HepG2 (cell line): ENCODE measurements around the gene PTPRM. TPM values are rescaled to one million over a fixed set of nuclear protein-coding genes. Genes with fewer than 3 reads are reported as not detected.
A peak's percentile ranks its signal among the peaks of the same experiment; 100 is the strongest.

Experiments used
- ATAC-seq: fragments of 200-7000 bp; cut with Tn5 transposase; 3 replicates; pipeline ENCODE4 v1.9.1; 2020; ENCODE audit warnings: mild to moderate bottlenecking, moderate library complexity
- BruUV-seq: library from RNA; stranded (reverse); fragments of 400-500 nt; replicated peaks from 2 replicates; lab custom pipeline; 2021; lab: Mats Ljungman, UMichigan
- CTCF ChIA-PET: fragments of 300-600 bp; formaldehyde crosslinking; extraction: SDS; loops from one replicate; lab custom pipeline; 2021; ENCODE audit warnings: low total read pairs, inconsistent platforms, low intra/inter-chr PET ratio; lab: Yijun Ruan, JAX
- POLR2A ChIA-PET: fragments of 350-600 bp; sonication (Branson Sonifier 250); formaldehyde crosslinking; loops from one replicate; lab custom pipeline; 2020; ENCODE audit warnings: antibody characterized with exemption, inconsistent platforms; lab: Yijun Ruan, JAX
- DNase-seq: peaks from one replicate; pipeline ENCODE4 v3.0.0-alpha.2; 2015; ENCODE audit warnings: low spot score
- FAIRE-seq: peaks from 3 replicates; lab custom pipeline; 2011; peaks lifted over from hg19 to GRCh38; lab: Jason Lieb, UNC
- H2AFZ ChIP-seq: one replicate; pipeline ENCODE4 v1.6.1; 2011; ENCODE audit warnings: low read length, inconsistent platforms
- H3K27ac ChIP-seq: fragments of 300-600 bp; 3 replicates; pipeline ENCODE4 v1.8.0; 2011; ENCODE audit warnings: mixed run types, mild to moderate bottlenecking, mixed read lengths, low read length, inconsistent platforms; ENCODE audit not compliant: insufficient read depth; ENCODE audit errors: extremely low read length
- H3K27me3 ChIP-seq, 2 experiments: fragments of 200-600 bp in 1 of 2; 2 replicates in 1 of 2; 3 replicates in 1 of 2; pipeline versions ENCODE4 v1.6.0 to v1.8.0; 2011; ENCODE audit warnings: low read length in 2 of 2, mild to moderate bottlenecking in 2 of 2, moderate library complexity in 2 of 2, inconsistent platforms in 1 of 2; ENCODE audit not compliant: insufficient read depth in 2 of 2, control insufficient read depth in 1 of 2
- H3K36me3 ChIP-seq, 2 experiments: fragments of 200-600 bp in 1 of 2; replicated peaks in 1 of 2; 2 replicates in 1 of 2; 3 replicates in 1 of 2; pipeline versions ENCODE4 v1.5.1 to v1.8.0; 2011; ENCODE audit warnings: low read length in 2 of 2, inconsistent platforms in 1 of 2; ENCODE audit not compliant: insufficient read depth in 2 of 2, control insufficient read depth in 1 of 2
- H3K4me1 ChIP-seq: 2 replicates; pipeline ENCODE4 v1.5.1; 2012; ENCODE audit warnings: low read length, inconsistent platforms; ENCODE audit not compliant: insufficient read depth
- H3K4me2 ChIP-seq: 2 replicates; pipeline ENCODE4 v1.6.0; 2011; ENCODE audit warnings: low read depth, low read length, inconsistent platforms
- H3K4me3 ChIP-seq, 3 experiments: fragments of 200-600 bp in 1 of 3; sonication (generic), shearing (Covaris generic) in 1 of 3; replicated peaks in 1 of 3; 2 replicates each; pipeline ENCODE4 v1.5.1; 2011 to 2016; ENCODE audit warnings: low read length in 3 of 3, inconsistent platforms in 2 of 3, low read depth in 2 of 3, mild to moderate bottlenecking in 2 of 3, control low read depth in 1 of 3, mixed read lengths in 1 of 3; ENCODE audit not compliant: insufficient read depth in 1 of 3
- H3K79me2 ChIP-seq: one replicate; pipeline ENCODE4 v1.6.1; 2011; ENCODE audit warnings: low read length, inconsistent platforms; ENCODE audit not compliant: insufficient read depth
- H3K9ac ChIP-seq: 2 replicates; pipeline ENCODE4 v1.6.0; 2011; ENCODE audit warnings: mild to moderate bottlenecking, low read depth, low read length, inconsistent platforms; ENCODE audit not compliant: insufficient read depth
- H3K9me3 ChIP-seq: 2 replicates; pipeline ENCODE4 v1.5.1; 2012; ENCODE audit warnings: mild to moderate bottlenecking, low read length
- H4K20me1 ChIP-seq: 2 replicates; pipeline ENCODE4 v1.6.0; 2011; ENCODE audit warnings: inconsistent platforms, mild to moderate bottlenecking, low read length, moderate library complexity; ENCODE audit not compliant: insufficient read depth
- AKAP8 ChIP-seq: sonication (generic); formaldehyde crosslinking; IDR thresholded peaks from 2 replicates; pipeline ENCODE4 v1.5.1; 2020; ENCODE audit warnings: mild to moderate bottlenecking, missing genetic modification reagents
- ARID4A ChIP-seq: sonication (generic); formaldehyde crosslinking; IDR thresholded peaks from 2 replicates; pipeline ENCODE4 v1.5.0; 2020; ENCODE audit warnings: mild to moderate bottlenecking, missing genetic modification reagents, borderline replicate concordance
- CEBPG ChIP-seq: IDR thresholded peaks from 2 replicates; pipeline ENCODE4 v1.6.1; 2016
- FOSL2 ChIP-seq: sonication (generic); formaldehyde crosslinking; IDR thresholded peaks from 2 replicates; pipeline ENCODE4 v1.4.0; 2020; ENCODE audit warnings: missing genetic modification reagents
- HOXA3 ChIP-seq: sonication (generic); formaldehyde crosslinking; IDR thresholded peaks from 2 replicates; pipeline ENCODE4 v1.5.0; 2020; ENCODE audit warnings: missing genetic modification reagents
- MED1 ChIP-seq: sonication (generic); formaldehyde crosslinking; IDR thresholded peaks from 2 replicates; pipeline ENCODE4 v1.4.0; 2020; ENCODE audit warnings: missing genetic modification reagents
- PITX1 ChIP-seq: sonication (generic); formaldehyde crosslinking; IDR thresholded peaks from 2 replicates; pipeline ENCODE4 v1.5.1; 2020; ENCODE audit warnings: mild to moderate bottlenecking, missing genetic modification reagents
- POGZ ChIP-seq: sonication (generic); formaldehyde crosslinking; IDR thresholded peaks from 2 replicates; pipeline ENCODE4 v1.4.0; 2020; ENCODE audit warnings: mild to moderate bottlenecking, missing genetic modification reagents
- RXRA ChIP-seq: sonication (generic); formaldehyde crosslinking; IDR thresholded peaks from 2 replicates; pipeline ENCODE4 v1.5.1; 2020; ENCODE audit warnings: missing genetic modification reagents
- SOX6 ChIP-seq, 2 experiments: fragments of 450-650 bp in 1 of 2; sonication (generic) in 1 of 2; formaldehyde crosslinking in 1 of 2; IDR thresholded peaks; 2 replicates each; pipeline versions ENCODE4 v1.4.0 to v1.6.1; 2017 to 2020; ENCODE audit warnings: antibody characterized with exemption in 1 of 2, mild to moderate bottlenecking in 1 of 2, missing genetic modification reagents in 1 of 2
- TBL1XR1 ChIP-seq: fragments of 150-350 bp; IDR thresholded peaks from 2 replicates; pipeline ENCODE4 v1.6.1; 2014; ENCODE audit warnings: borderline replicate concordance, low read length; ENCODE audit not compliant: partially characterized antibody
- ZFP36L2 ChIP-seq: sonication (generic); formaldehyde crosslinking; IDR thresholded peaks from 2 replicates; pipeline ENCODE4 v1.4.0; 2020; ENCODE audit warnings: missing genetic modification reagents
- ZNF292 ChIP-seq: sonication (generic); formaldehyde crosslinking; IDR thresholded peaks from 2 replicates; pipeline ENCODE4 v1.8.1; 2022; ENCODE audit warnings: mild to moderate bottlenecking, low read depth, missing genetic modification reagents, borderline replicate concordance
- ZNF431 ChIP-seq: sonication (generic); formaldehyde crosslinking; IDR thresholded peaks from 2 replicates; pipeline ENCODE4 v1.9.0; 2022; ENCODE audit warnings: missing genetic modification reagents, low read depth, mild to moderate bottlenecking, borderline replicate concordance
- ZNF652 ChIP-seq: IDR thresholded peaks from 2 replicates; pipeline ENCODE4 v1.6.1; 2016; ENCODE audit warnings: low read depth, borderline replicate concordance
- WGBS: methylation state at CpG from one replicate; pipeline ENCODE4 v1.1.6; 2017; ENCODE audit warnings: low lambda C conversion rate; 5-methylcytosine and 5-hydroxymethylcytosine counted together
- in situ Hi-C: cut with HindIII; loops from 2 replicates; pipeline ENCODE4 v1.10.0; 2017; ENCODE audit warnings: low pct_unique_long_range_greater_than_20kb; ENCODE audit not compliant: extremely low pct_ligation_motif_present
- intact Hi-C: fragments of 100-400 bp; cut with micrococcal nuclease; formaldehyde crosslinking; loops from one replicate; pipeline ENCODE4 v1.10.0; 2022; ENCODE audit not compliant: unreplicated experiment
- polyA plus RNA-seq, 8 experiments: library from polyadenylated mRNA; depleted of rRNA in 3 of 8; stranded (reverse) in 7 of 8; unstranded in 1 of 8; fragments of >200 nt; fragmentation: Illumina TruSeq in 4 of 8; extraction: Trizol in 4 of 8; gene quantifications; 2 replicates each; pipeline versions ENCODE4 v1.2.1 to v1.2.3, GENCODE V29; 2011 to 2016; ENCODE audit warnings: low read depth in 4 of 8, missing spikeins in 1 of 8, mixed read lengths in 1 of 8; ENCODE audit not compliant: insufficient read depth in 1 of 8
- total RNA-seq, 5 experiments: library from RNA; depleted of rRNA; stranded (reverse); fragments of >200 nt; fragmentation: Illumina TruSeq; extraction: Trizol; gene quantifications; 2 replicates each; pipeline ENCODE4 v1.2.3, GENCODE V29; 2016; ENCODE audit warnings: low read depth in 1 of 5

PTPRM gene
- total and polyA plus RNA-seq, 2 of the 13 experiments (the other 11 are each of a cell fraction or from before 2014, with no cell fraction given) = 12.6 to 108 TPM

GRCh38 chr18:7750095-7750663, 183.1 kb downstream of the PTPRM start:
- no peak overlapping the region for H3K9ac ChIP-seq
- DNase-seq (no peak), FAIRE-seq (no peak), ATAC-seq (no peak)
- H3K79me2 ChIP-seq = peaks cover 3% of the 10 kb centered on the region
- POLR2A ChIA-PET = no interaction called here
- H4K20me1 ChIP-seq = no peaks in the 10 kb centered on the region
- peak overlapping the region in 1 of 3 experiments; percentile 12; a peak in 1 of 6 replicates for H3K4me3 ChIP-seq
- peaks cover 81% of the 10 kb centered on the region for H3K4me1 ChIP-seq
- H3K27ac ChIP-seq = peak overlapping the region; percentile 14
- WGBS = 40% methylated on average over 6 of the region's 6 CpGs
- H2AFZ ChIP-seq = no peak overlapping the region
- no peaks in the 10 kb centered on the region for H3K36me3 ChIP-seq
- H3K27me3 ChIP-seq = no peaks in the 10 kb centered on the region
- peak overlapping the region; percentile 52 for H3K4me2 ChIP-seq
- no peak for TF ChIP-seq AKAP8
- TF ChIP-seq ZNF652 (CRISPR knock-in tag) = peak; percentile 72
- intact Hi-C loops (loop anchor here (5.0 to 10.0 kb wide), 2 partner anchors 55 to 478 kb away; no protein-coding TSS in a partner anchor), in situ Hi-C loops (no loop called here)
- BruUV-seq = no TSS peak
- peaks cover 6% of the 10 kb centered on the region; the same call in 1 of the 2 replicates for H3K9me3 ChIP-seq
- CTCF ChIA-PET = no interaction called here

DNA sequence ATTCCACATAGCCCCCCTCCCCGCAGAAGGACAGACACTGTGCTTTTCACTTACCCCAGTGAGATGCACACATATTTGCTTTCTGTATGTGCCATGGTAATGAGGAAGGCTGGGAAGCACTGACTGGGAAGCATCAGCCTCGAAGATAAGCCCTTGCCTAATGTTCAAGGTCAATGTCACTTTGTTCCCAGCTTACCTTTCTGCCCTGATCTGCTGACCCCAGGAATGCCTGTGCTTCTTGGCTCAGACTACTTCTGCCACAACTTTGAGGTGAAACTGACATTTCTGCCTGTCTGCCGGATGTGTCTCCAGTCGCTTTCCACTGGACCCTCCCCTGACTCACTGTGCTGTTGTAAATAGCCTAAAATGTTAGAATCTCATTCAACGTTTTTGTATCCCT, 183.8 kb downstream of the PTPRM start:
- H3K27ac ChIP-seq = no peak overlapping the region
- peak; percentile 8; the same call in 2 of the 3 replicates for ATAC-seq
- BruUV-seq = no TSS peak
- H3K36me3 ChIP-seq = no peaks in the 10 kb centered on the region
- peaks cover 89% of the 10 kb centered on the region for H3K4me1 ChIP-seq
- H3K4me2 ChIP-seq = peak overlapping the region; percentile 52
- 14% methylated on average over 4 of the region's 5 CpGs for WGBS
- peaks cover 3% of the 10 kb centered on the region for H3K79me2 ChIP-seq
- H3K9ac ChIP-seq = no peak overlapping the region
- intact Hi-C loops (loop anchor here (5.0 to 10.0 kb wide), 2 partner anchors 56 to 479 kb away; no protein-coding TSS in a partner anchor), in situ Hi-C loops (no loop called here)
- POLR2A ChIA-PET = no interaction called here
- no peak overlapping the region for H2AFZ ChIP-seq
- CTCF ChIA-PET = no interaction called here
- peak; percentile 81 for DNase-seq
- H3K9me3 ChIP-seq = peaks cover 3% of the 10 kb centered on the region; the same call in 1 of the 2 replicates
- FAIRE-seq = peak; percentile 48
- no peak overlapping the region for H3K4me3 ChIP-seq
- H4K20me1 ChIP-seq = no peaks in the 10 kb centered on the region
- H3K27me3 ChIP-seq = no peaks in the 10 kb centered on the region
- TF ChIP-seq HOXA3 (CRISPR knock-in tag) (peak; percentile 28; the same call in 1 of the 2 replicates), CEBPG (CRISPR knock-in tag) (peak; percentile 53), ARID4A (CRISPR knock-in tag) (no peak), ZNF292 (peak; percentile 51; the same call in 1 of the 2 replicates), SOX6 (IDR thresholded peaks at IDR 0.05) (no peak), SOX6 (CRISPR knock-in tag; IDR thresholded peaks at IDR 0.05) (peak; percentile 32; the same call in 1 of the 2 replicates), MED1 (peak; percentile 57), ZFP36L2 (CRISPR knock-in tag) (no peak), ZNF431 (CRISPR knock-in tag) (0 out of 2 replicates have a peak, but pooled peaks have one; percentile 30), PITX1 (CRISPR knock-in tag) (peak; percentile 76), FOSL2 (CRISPR knock-in tag) (0 out of 2 replicates have a peak, but pooled peaks have one; percentile 16), POGZ (CRISPR knock-in tag) (peak; percentile 53; the same call in 1 of the 2 replicates), RXRA (CRISPR knock-in tag) (peak; percentile 76; the same call in 1 of the 2 replicates), TBL1XR1 (peak; percentile 77)
